NCI-H345 (cell line): Measurements from ENCODE around the gene TNS1.

Experiments
- DNase-seq: peaks from one replicate; lab custom pipeline; 2025; lab: John Stamatoyannopoulos, UW

TNS1 gene

DNA sequence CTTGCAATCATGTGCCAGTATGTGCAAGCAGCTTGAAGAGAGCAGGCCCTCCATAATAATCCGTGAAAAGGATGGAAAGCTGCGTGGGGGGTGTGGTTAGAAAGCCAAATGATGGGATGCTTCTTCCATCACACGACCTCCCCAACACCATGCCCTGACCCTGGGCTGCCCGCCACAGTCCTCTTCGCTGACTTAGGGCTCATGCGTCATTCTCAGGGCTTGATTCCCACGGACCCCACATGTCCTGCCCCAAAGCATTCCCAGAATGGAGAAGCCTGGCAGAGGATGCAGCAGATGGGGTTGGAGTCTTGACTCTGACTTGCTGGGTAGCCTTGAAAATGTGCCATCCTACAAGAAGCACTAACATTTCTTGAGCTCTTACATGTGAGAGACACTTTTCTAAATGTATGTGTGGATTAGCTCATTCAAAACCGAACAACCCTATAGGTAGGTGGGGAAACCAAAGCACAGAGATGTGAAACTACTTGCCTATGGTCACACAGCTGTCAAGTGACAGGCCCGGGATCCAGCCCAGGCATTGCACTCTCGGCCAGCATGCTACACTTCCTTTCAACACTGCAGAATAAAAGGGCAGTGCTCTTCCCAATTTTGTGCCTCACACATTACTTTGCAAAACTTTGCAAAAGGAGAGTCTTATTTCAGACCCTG lies 3.7 kb downstream of the TNS1 start:
- DNase-seq: no peak

- no peak for DNase-seq
Observed at GRCh38 chr2:217997510-217997909, 5.3 kb downstream of the TNS1 start.

- no peak for DNase-seq
Observed at GRCh38 chr2:217996361-217996760, 6.4 kb downstream of the TNS1 start.

- DNase-seq: no peak
Observed at GRCh38 chr2:217995731-217996231, 7.0 kb downstream of the TNS1 start.

- DNase-seq: no peak
Observed at GRCh38 chr2:217994776-217995274, 8.0 kb downstream of the TNS1 start.

- DNase-seq: peak; percentile 65
Observed at GRCh38 chr2:217993817-217994463, 8.9 kb downstream of the TNS1 start.

GRCh38 chr2:217993138-217993537 lies 9.7 kb downstream of the TNS1 start:
- no peak for DNase-seq

GRCh38 chr2:217992061-217992460 lies 10.7 kb downstream of the TNS1 start:
- DNase-seq: no peak

- no peak for DNase-seq
Observed at GRCh38 chr2:217990791-217991465, 11.9 kb downstream of the TNS1 start.

DNA sequence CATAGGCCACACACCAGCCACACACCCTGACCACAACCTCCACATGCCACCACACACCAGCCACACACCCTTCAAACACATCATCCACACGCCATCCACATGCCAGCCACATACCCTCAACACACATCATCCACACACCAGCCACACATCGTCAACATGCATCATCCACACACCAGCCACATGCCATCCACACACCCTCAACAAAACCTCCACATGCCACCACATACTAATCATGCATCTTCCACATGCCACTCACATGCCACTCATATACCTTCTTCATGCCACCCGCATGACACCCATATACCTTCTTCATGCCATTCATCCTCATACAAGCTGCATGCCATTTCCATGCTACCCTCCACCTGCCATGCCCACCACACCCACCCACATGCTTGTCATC lies 12.4 kb downstream of the TNS1 start:
- no peak for DNase-seq

GRCh38 chr2:217989221-217989948 lies 13.4 kb downstream of the TNS1 start:
- DNase-seq: no peak

GRCh38 chr2:217988840-217989204 lies 14.0 kb downstream of the TNS1 start:
- no peak for DNase-seq

DNA sequence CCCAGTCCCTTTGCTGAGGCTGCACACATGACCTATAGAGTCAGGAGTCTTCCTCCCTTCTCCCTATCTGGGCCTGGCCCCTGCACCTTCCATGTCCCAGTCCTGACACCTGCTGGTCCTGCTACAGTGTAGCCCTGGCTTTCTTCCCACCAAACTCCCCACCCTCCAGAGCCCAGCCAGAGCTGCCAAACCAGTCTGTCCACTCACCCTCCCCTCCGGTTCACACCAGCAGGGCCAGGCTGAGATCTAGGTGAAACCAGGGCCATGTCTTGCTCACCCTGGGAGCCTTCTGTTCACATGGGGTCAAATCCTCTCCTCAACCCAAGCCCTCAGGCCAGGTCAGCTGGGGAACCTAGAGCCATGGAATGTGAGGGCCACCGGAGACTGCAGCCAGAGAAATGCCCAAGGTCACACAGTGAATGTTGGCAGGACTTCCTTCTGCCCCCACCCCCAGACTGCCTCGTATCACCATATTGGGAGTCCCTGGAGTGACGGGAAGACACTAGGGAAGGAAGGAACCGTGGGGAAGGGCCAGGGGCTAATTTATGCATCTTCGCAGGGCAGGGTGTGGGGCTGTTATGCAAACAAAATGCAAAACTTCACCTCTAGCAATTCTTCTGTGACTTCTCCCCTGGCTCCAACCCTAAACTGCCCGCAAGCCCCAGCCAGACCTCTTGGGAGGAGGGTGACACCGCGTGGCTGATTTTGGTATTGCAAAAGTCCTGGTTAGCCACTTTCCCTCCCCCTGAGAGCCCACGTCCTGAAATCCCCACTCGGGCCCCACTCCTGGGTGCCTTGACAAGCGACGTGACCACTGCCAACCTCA lies 14.6 kb downstream of the TNS1 start:
- peak; percentile 79 for DNase-seq

GRCh38 chr2:217987391-217987790 lies 15.4 kb downstream of the TNS1 start:
- no peak for DNase-seq

DNA sequence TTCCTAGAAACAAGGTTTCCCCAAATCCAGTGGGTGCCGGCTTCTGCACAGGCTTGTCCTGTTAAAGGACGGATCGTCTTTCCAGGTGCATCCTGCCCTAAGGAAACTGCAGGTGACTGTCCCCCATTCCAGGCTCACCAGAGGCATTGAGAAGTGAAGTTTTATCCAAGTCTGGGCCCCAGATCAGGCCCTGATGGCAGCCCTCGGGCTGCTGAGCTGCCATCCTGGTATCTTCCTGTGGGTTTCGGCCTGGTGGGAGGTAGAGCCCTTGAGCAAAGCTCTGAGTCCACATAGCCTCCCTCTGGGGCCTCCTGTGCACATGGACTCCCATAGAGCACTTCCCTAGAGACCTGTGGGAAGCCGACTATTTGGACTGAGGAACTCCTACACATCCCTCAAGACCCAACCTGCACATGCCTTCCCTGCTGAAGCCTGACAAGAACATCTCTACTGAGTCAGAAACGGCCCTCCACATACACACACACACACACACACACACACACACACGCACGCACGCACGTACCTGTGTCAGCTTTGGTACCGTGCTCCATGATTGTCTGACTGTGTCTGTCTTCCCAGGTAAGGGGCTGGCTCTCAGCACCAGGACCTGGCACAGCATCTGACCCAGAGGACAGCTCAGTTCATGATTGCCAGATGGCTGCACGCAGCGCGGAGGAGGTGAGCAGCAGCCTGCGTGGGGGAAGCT lies 16.4 kb downstream of the TNS1 start:
- DNase-seq: no peak

GRCh38 chr2:217983276-217984233 lies 19.2 kb downstream of the TNS1 start:
- DNase-seq: no peak

GRCh38 chr2:217981971-217982370 lies 20.8 kb downstream of the TNS1 start:
- DNase-seq: no peak

DNA sequence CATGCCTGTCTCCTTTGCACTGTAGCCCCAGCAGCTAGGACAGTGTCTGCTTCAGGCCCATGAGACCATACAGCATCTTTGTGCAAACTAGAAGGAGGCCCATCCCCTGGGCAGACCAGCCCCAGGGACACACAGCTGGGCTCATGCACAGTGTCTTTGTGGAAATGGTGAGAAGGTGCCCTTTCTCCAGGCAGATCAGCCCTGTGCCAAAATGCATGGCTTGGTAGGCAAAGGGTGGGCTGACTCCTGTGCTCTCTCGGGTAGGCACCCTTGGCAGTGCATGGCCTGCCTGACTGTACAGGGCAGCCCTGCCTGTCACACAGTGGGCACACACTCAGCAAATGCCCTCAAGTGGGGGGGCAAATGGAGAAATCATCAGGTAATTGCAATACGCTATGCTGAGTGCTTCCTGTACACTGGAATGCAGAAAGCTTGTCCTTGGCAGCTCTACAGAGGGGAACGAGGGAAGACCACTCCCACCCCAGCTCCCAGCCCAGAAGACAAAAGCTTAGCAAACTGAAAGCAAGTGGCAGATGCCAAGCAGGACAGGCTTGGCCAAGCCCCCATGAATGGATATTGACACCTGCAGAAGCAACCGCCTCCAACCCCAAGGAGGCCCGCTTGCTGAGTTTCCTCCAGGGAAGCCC lies 21.6 kb downstream of the TNS1 start:
- no peak for DNase-seq

- no peak for DNase-seq
Observed at GRCh38 chr2:217980591-217980990, 22.2 kb downstream of the TNS1 start.
